HG02571 (cell line): ENCODE measurements around the gene HMOX2.

Source experiments
- ATAC-seq: cut with Tn5 transposase; IDR thresholded peaks from one replicate; pipeline ENCODE4 v1.9.1; 2021; ENCODE audit warnings: mild to moderate bottlenecking, moderate library complexity; ENCODE audit not compliant: unreplicated experiment

The HMOX2 gene

GRCh38 chr16:4520913-4521312, 44.7 kb downstream of the HMOX2 start:
- no peak for ATAC-seq

- ATAC-seq: no peak
These were observed 45.9 kb downstream of the HMOX2 start for GRCh38 chr16:4522051-4522581.

GRCh38 chr16:4523686-4524085, 47.5 kb downstream of the HMOX2 start:
- no peak for ATAC-seq

GRCh38 chr16:4524571-4524970, 48.4 kb downstream of the HMOX2 start:
- ATAC-seq: no peak

GRCh38 chr16:4525069-4525468, 48.9 kb downstream of the HMOX2 start:
- ATAC-seq: no peak

- ATAC-seq: no peak
These were observed 49.6 kb downstream of the HMOX2 start for GRCh38 chr16:4525634-4526277.

GRCh38 chr16:4529085-4530060, 53.2 kb downstream of the HMOX2 start:
- ATAC-seq: no peak

GRCh38 chr16:4531811-4532210, 55.6 kb downstream of the HMOX2 start:
- no peak for ATAC-seq

- ATAC-seq: no peak
These were observed 56.0 kb downstream of the HMOX2 start for GRCh38 chr16:4532238-4532637.

GRCh38 chr16:4533490-4533889, 57.3 kb downstream of the HMOX2 start:
- ATAC-seq: no peak

GRCh38 chr16:4534151-4534790, 58.1 kb downstream of the HMOX2 start:
- ATAC-seq: no peak

GRCh38 chr16:4535627-4536108, 59.5 kb downstream of the HMOX2 start:
- no peak for ATAC-seq

GRCh38 chr16:4536391-4537106, 60.4 kb downstream of the HMOX2 start:
- ATAC-seq: no peak

- ATAC-seq: peak; percentile 24
These were observed 61.5 kb downstream of the HMOX2 start for GRCh38 chr16:4537376-4538343.

GRCh38 chr16:4538350-4539235, 62.4 kb downstream of the HMOX2 start, which contains the start of gene CDIP1:
CDIP1 (minus strand) TSS chr16:4538773; CDS start chr16:4514130, 24,643 bp downstream.
- ATAC-seq: peak; percentile 70

GRCh38 chr16:4539716-4540284, 63.6 kb downstream of the HMOX2 start:
- no peak for ATAC-seq

GRCh38 chr16:4544473-4544872, 68.3 kb downstream of the HMOX2 start:
- ATAC-seq: no peak

GRCh38 chr16:4548124-4548523, 71.9 kb downstream of the HMOX2 start:
- no peak for ATAC-seq
